H1 (cell line): ENCODE results near the gene ID1. TPM values are rescaled to one million over a fixed set of nuclear protein-coding genes. Genes with fewer than 3 reads are reported as not detected.

Experiments used
- BCL11A ChIP-seq, 2 experiments: IDR thresholded peaks; one replicate each; pipeline ENCODE4 v1.6.1; 2011; ENCODE audit warnings: low read depth in 2 of 2, low read length in 2 of 2, mild to moderate bottlenecking in 2 of 2
- BRCA1 ChIP-seq: IDR thresholded peaks from 2 replicates; pipeline ENCODE4 v1.6.1; 2012; ENCODE audit warnings: low read depth, low read length, improper control_type of control experiment
- CBX8 ChIP-seq: fragments of 300-800, 300-1000 bp; sonication (generic); IDR thresholded peaks from 2 replicates; pipeline ENCODE4 v1.7.1; 2016; ENCODE audit warnings: low read depth, low read length, borderline replicate concordance
- CHD1 ChIP-seq: IDR thresholded peaks from 2 replicates; pipeline ENCODE4 v1.6.1; 2012; ENCODE audit warnings: low read depth, low read length, improper control_type of control experiment
- CTCF ChIP-seq, 3 experiments: IDR thresholded peaks; 1 replicate in 2 of 3; 2 replicates in 1 of 3; pipeline versions ENCODE4 v1.5.1 to v1.6.1; 2011; ENCODE audit warnings: low read length in 3 of 3, mild to moderate bottlenecking in 3 of 3, inconsistent platforms in 2 of 3, low read depth in 1 of 3, moderate library complexity in 1 of 3; ENCODE audit not compliant: insufficient read depth in 1 of 3; ENCODE audit errors: control extremely low read depth in 1 of 3
- GABPA ChIP-seq: IDR thresholded peaks from 2 replicates; pipeline ENCODE4 v1.6.1; 2011; ENCODE audit warnings: mild to moderate bottlenecking, low read length, moderate library complexity, borderline replicate concordance; ENCODE audit not compliant: insufficient read depth
- GTF2F1 ChIP-seq: IDR thresholded peaks from 2 replicates; pipeline ENCODE4 v1.6.1; 2012; ENCODE audit warnings: low read depth, low read length, improper control_type of control experiment, borderline replicate concordance
- JUND ChIP-seq: IDR thresholded peaks from 2 replicates; pipeline ENCODE4 v1.6.1; 2011; ENCODE audit warnings: mild to moderate bottlenecking, improper control_type of control experiment, low read length
- KDM1A ChIP-seq: fragments of 200-600, 300-600 bp; sonication (generic); IDR thresholded peaks from 2 replicates; pipeline ENCODE4 v1.7.1; 2016; ENCODE audit warnings: mild to moderate bottlenecking, low read length, borderline replicate concordance
- KDM4A ChIP-seq: IDR thresholded peaks from one replicate; pipeline ENCODE4 v1.7.1; 2012; ENCODE audit warnings: low read depth, mild to moderate bottlenecking, moderate library complexity, low read length, inconsistent platforms; ENCODE audit not compliant: severe bottlenecking
- KDM5A ChIP-seq: fragments of 200-600 bp; IDR thresholded peaks from 2 replicates; pipeline ENCODE4 v1.7.1; 2012; ENCODE audit warnings: mild to moderate bottlenecking, low read length, inconsistent platforms, mixed read lengths
- NRF1 ChIP-seq: IDR thresholded peaks from 2 replicates; pipeline ENCODE4 v1.6.1; 2011; ENCODE audit warnings: mild to moderate bottlenecking, low read depth, low read length, improper control_type of control experiment
- POLR2A ChIP-seq, 2 experiments: IDR thresholded peaks; 1 replicate in 1 of 2; 2 replicates in 1 of 2; pipeline ENCODE4 v1.6.1; 2011; ENCODE audit warnings: low read depth in 2 of 2, low read length in 2 of 2, mild to moderate bottlenecking in 2 of 2; ENCODE audit errors: control extremely low read depth in 1 of 2
- POLR2AphosphoS5 ChIP-seq: IDR thresholded peaks from 2 replicates; pipeline ENCODE4 v1.6.1; 2011; ENCODE audit warnings: low read depth, low read length
- RBBP5 ChIP-seq: IDR thresholded peaks from 2 replicates; pipeline ENCODE4 v1.7.1; 2012; ENCODE audit warnings: low read depth, mild to moderate bottlenecking, inconsistent platforms, low read length, moderate library complexity, borderline replicate concordance
- RNF2 ChIP-seq: fragments of 200-900, 300-1000 bp; sonication (generic); IDR thresholded peaks from 2 replicates; pipeline ENCODE4 v1.7.1; 2016; ENCODE audit warnings: borderline replicate concordance, low read depth, mild to moderate bottlenecking, antibody characterized with exemption, low read length; ENCODE audit not compliant: poor library complexity, severe bottlenecking; ENCODE audit errors: missing control alignments
- SAP30 ChIP-seq: fragments of 300-600 bp; sonication (generic); IDR thresholded peaks from 2 replicates; pipeline ENCODE4 v1.7.1; 2012; ENCODE audit warnings: low read length, moderate library complexity, mild to moderate bottlenecking, inconsistent platforms; ENCODE audit not compliant: insufficient read depth, insufficient replicate concordance
- SIX5 ChIP-seq: IDR thresholded peaks from 2 replicates; pipeline ENCODE4 v1.6.1; 2011; ENCODE audit warnings: mild to moderate bottlenecking, low read depth, low read length
- SP2 ChIP-seq: IDR thresholded peaks from 2 replicates; pipeline ENCODE4 v1.6.1; 2012; ENCODE audit warnings: mild to moderate bottlenecking, low read length, inconsistent platforms
- TAF1 ChIP-seq: IDR thresholded peaks from 2 replicates; pipeline ENCODE4 v1.6.1; 2011; ENCODE audit warnings: mild to moderate bottlenecking, low read depth, low read length
- TEAD4 ChIP-seq: IDR thresholded peaks from 2 replicates; pipeline ENCODE4 v1.6.1; 2012; ENCODE audit warnings: low read depth, low read length, inconsistent platforms, mixed read lengths
- ZNF274 ChIP-seq: IDR thresholded peaks from 2 replicates; pipeline ENCODE4 v1.7.0; 2012; ENCODE audit warnings: low read length, borderline replicate concordance; ENCODE audit errors: extremely low read depth
- polyA plus RNA-seq, 7 experiments: library from polyadenylated mRNA; depleted of rRNA in 3 of 7; stranded (reverse) in 5 of 7; unstranded in 2 of 7; fragments of >200 nt in 5 of 7; fragments of 200-250 nt in 2 of 7; gene quantifications; 1 replicate in 5 of 7; 2 replicates in 1 of 7; 4 replicates in 1 of 7; pipeline versions ENCODE4 v1.2.1 to v1.2.3, GENCODE V29; 2011 to 2013; ENCODE audit warnings: missing spikeins in 2 of 7, mixed read lengths in 2 of 7
- total RNA-seq: library from RNA; stranded (reverse); fragmentation: NEBNext Ultra II Directional; extraction: Animal tissue kit (Norgen Biotek cat#: 25700); gene quantifications from 2 replicates; pipeline ENCODE4 v1.2.1, GENCODE V29; 2021

Gene ID1
- total and polyA plus RNA-seq, 2 of the 8 experiments (the other 6 are each of a cell fraction or from before 2014, with no cell fraction given): 120 to 357 TPM

DNA sequence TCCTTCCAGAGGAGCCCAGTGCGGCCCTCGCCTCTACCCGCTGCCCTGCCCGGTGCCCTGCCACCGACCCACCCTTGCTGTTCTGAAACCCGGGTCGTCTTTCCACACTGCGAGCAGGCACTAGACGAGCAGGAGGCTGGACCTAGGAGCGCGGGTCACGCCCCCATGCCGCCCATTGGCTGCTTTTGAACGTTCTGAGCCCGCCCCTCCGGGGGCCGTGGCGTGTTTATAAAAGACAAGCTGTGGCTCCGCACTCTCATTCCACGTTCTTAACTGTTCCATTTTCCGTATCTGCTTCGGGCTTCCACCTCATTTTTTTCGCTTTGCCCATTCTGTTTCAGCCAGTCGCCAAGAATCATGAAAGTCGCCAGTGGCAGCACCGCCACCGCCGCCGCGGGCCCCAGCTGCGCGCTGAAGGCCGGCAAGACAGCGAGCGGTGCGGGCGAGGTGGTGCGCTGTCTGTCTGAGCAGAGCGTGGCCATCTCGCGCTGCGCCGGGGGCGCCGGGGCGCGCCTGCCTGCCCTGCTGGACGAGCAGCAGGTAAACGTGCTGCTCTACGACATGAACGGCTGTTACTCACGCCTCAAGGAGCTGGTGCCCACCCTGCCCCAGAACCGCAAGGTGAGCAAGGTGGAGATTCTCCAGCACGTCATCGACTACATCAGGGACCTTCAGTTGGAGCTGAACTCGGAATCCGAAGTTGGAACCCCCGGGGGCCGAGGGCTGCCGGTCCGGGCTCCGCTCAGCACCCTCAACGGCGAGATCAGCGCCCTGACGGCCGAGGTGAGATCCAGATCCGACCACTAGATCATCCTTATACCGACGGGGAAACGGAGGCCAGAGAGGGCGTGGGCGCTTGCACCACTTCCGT lies at the start of gene ID1 (continued):
- TF ChIP-seq CBX8: no peak
- peak; percentile 90 for TF ChIP-seq GTF2F1
- no peak for TF ChIP-seq SIX5
- no peak; the same call in none of the 2 replicates for TF ChIP-seq CHD1
- TF ChIP-seq GABPA: no peak
- TF ChIP-seq KDM4A: peak; percentile 52
- peak; percentile 97 for TF ChIP-seq POLR2AphosphoS5
- TF ChIP-seq SP2: no peak
- TF ChIP-seq TEAD4: no peak
- peak; percentile 57 for TF ChIP-seq RBBP5
- TF ChIP-seq KDM5A: no peak
- TF ChIP-seq BRCA1: no peak
- no peak for TF ChIP-seq NRF1
- no peak for TF ChIP-seq CTCF (IDR thresholded peaks at IDR 0.05; ENCODE audit: control extremely low read depth in 1 of 3, insufficient read depth in 1 of 3, low read depth in 1 of 3, low read length in 3 of 3)
- no peak for TF ChIP-seq ZNF274
- TF ChIP-seq POLR2A (IDR thresholded peaks at IDR 0.05; ENCODE audit: control extremely low read depth in 1 of 2, low read depth in 2 of 2, low read length in 2 of 2): peak; percentile 81 to 96
- TF ChIP-seq RNF2: no peak
- peak; percentile 91 for TF ChIP-seq TAF1
- no peak for TF ChIP-seq SAP30
- no peak for TF ChIP-seq BCL11A (IDR thresholded peaks at IDR 0.05; ENCODE audit: low read depth in 2 of 2, low read length in 2 of 2)
- no peak for TF ChIP-seq JUND
- TF ChIP-seq KDM1A: 0 out of 2 replicates have a peak, but pooled peaks have one; percentile 9
